DND-41 (cell line): ENCODE results near the gene ORAI2.

Experiments used
- ATAC-seq: fragments of 200-7000 bp; cut with Tn5 transposase; 3 replicates; pipeline ENCODE4 v1.9.1; 2021; ENCODE audit warnings: low read depth; ENCODE audit not compliant: insufficient read depth
- DNase-seq: peaks from one replicate; pipeline ENCODE4 v3.0.0-alpha.2; 2020
- H2AFZ ChIP-seq: 2 replicates; pipeline ENCODE4 v1.6.0; 2012; ENCODE audit warnings: low read depth, low read length
- H3K27ac ChIP-seq: 2 replicates; pipeline ENCODE4 v1.5.1; 2012; ENCODE audit warnings: low read length, inconsistent platforms
- H3K27me3 ChIP-seq: fragments of 200-600 bp; sonication (generic); 2 replicates; pipeline ENCODE4 v1.6.0; 2012; ENCODE audit warnings: low read length, mild to moderate bottlenecking, inconsistent platforms; ENCODE audit not compliant: insufficient read depth, poor library complexity
- H3K36me3 ChIP-seq: 2 replicates; pipeline ENCODE4 v1.5.1; 2012; ENCODE audit warnings: low read length, inconsistent platforms; ENCODE audit not compliant: insufficient read depth
- H3K4me1 ChIP-seq: 2 replicates; pipeline ENCODE4 v1.5.1; 2012; ENCODE audit warnings: mild to moderate bottlenecking, low read length; ENCODE audit not compliant: insufficient read depth
- H3K4me2 ChIP-seq: 2 replicates; pipeline ENCODE4 v1.6.0; 2012; ENCODE audit warnings: mild to moderate bottlenecking, moderate library complexity, low read length, inconsistent platforms; ENCODE audit not compliant: insufficient read depth
- H3K4me3 ChIP-seq, 2 experiments: fragments of 200-600 bp in 1 of 2; shearing (Covaris generic) in 1 of 2; 2 replicates each; pipeline ENCODE4 v1.5.1; 2012 to 2016; ENCODE audit warnings: inconsistent platforms in 2 of 2, low read length in 2 of 2, mild to moderate bottlenecking in 2 of 2, low read depth in 1 of 2, moderate library complexity in 1 of 2
- H3K79me2 ChIP-seq: 2 replicates; pipeline ENCODE4 v1.6.0; 2012; ENCODE audit warnings: low read length, inconsistent platforms; ENCODE audit not compliant: insufficient read depth
- H3K9ac ChIP-seq: 2 replicates; pipeline ENCODE4 v1.6.0; 2012; ENCODE audit warnings: low read depth, mild to moderate bottlenecking, inconsistent platforms, low read length, moderate library complexity
- H3K9me3 ChIP-seq: 2 replicates; pipeline ENCODE4 v1.5.1; 2012; ENCODE audit warnings: low read length, moderate library complexity, mild to moderate bottlenecking, inconsistent platforms; ENCODE audit not compliant: insufficient read depth, severe bottlenecking
- H4K20me1 ChIP-seq: 2 replicates; pipeline ENCODE4 v1.6.0; 2012; ENCODE audit warnings: low read length; ENCODE audit not compliant: insufficient read depth
- CTCF ChIP-seq: IDR thresholded peaks from 2 replicates; pipeline ENCODE4 v1.5.1; 2012; ENCODE audit warnings: borderline replicate concordance, low read length, moderate library complexity, mild to moderate bottlenecking; ENCODE audit not compliant: poor library complexity, severe bottlenecking; ENCODE audit errors: extremely low read depth
- EZH2 ChIP-seq: IDR thresholded peaks from 3 replicates; pipeline ENCODE4 v1.6.1; 2012; ENCODE audit warnings: borderline replicate concordance, low read depth, mild to moderate bottlenecking, moderate library complexity, low read length, inconsistent platforms; ENCODE audit not compliant: severe bottlenecking

Gene ORAI2

GRCh38 chr7:102431617-102432298, 1.6 kb upstream of the ORAI2 start:
- Histone ChIP-seq H3K4me1 (peaks cover 20% of the 10 kb centered on the region), H3K9ac (no peak overlapping the region), H3K36me3 (peaks cover 9% of the 10 kb centered on the region), H3K4me3 (no peak overlapping the region), H3K27ac (no peak overlapping the region), H3K4me2 (no peak overlapping the region), H3K27me3 (no peaks in the 10 kb centered on the region), H2AFZ (no peak overlapping the region), H4K20me1 (0 out of 2 replicates have a peak, but pooled peaks cover 3% of the 10 kb centered on the region), H3K79me2 (no peaks in the 10 kb centered on the region), H3K9me3 (no peaks in the 10 kb centered on the region)
- no peak for TF ChIP-seq CTCF
- TF ChIP-seq EZH2: no peak
- peak; percentile 21 for DNase-seq
- ATAC-seq: no peak

GRCh38 chr7:102432442-102433218, 745 bp upstream of the ORAI2 start:
- Histone ChIP-seq H3K36me3 (peaks cover 2% of the 10 kb centered on the region; the same call in 1 of the 2 replicates), H3K79me2 (no peaks in the 10 kb centered on the region), H3K4me3 (peak overlapping the region in 1 of 2 experiments; percentile 64; a peak in 2 of 4 replicates), H4K20me1 (0 out of 2 replicates have a peak, but pooled peaks cover 3% of the 10 kb centered on the region), H3K4me1 (peaks cover 20% of the 10 kb centered on the region), H3K9ac (peak overlapping the region; percentile 80), H3K4me2 (peak overlapping the region; percentile 76), H3K27ac (no peak overlapping the region), H3K9me3 (no peaks in the 10 kb centered on the region), H2AFZ (peak overlapping the region; percentile 38), H3K27me3 (no peaks in the 10 kb centered on the region)
- DNase-seq: no peak
- peak; percentile 14 for ATAC-seq
- TF ChIP-seq CTCF (no peak), EZH2 (no peak)

GRCh38 chr7:102434039-102434486, 688 bp downstream of the ORAI2 start:
- DNase-seq (peak; percentile 36), ATAC-seq (peak; percentile 40)
- peak overlapping the region; percentile 80 for H3K9ac ChIP-seq
- peak overlapping the region; percentile 41 to 64; a peak in 3 of 4 replicates for H3K4me3 ChIP-seq
- TF ChIP-seq CTCF: no peak
- TF ChIP-seq EZH2: no peak
- 0 out of 2 replicates have a peak, but pooled peaks cover 3% of the 10 kb centered on the region for H4K20me1 ChIP-seq
- peak overlapping the region; percentile 76 for H3K4me2 ChIP-seq
- H2AFZ ChIP-seq: peak overlapping the region; percentile 71
- H3K27ac ChIP-seq: no peak overlapping the region
- no peaks in the 10 kb centered on the region for H3K27me3 ChIP-seq
- peaks cover 20% of the 10 kb centered on the region for H3K4me1 ChIP-seq
- no peaks in the 10 kb centered on the region for H3K36me3 ChIP-seq
- H3K9me3 ChIP-seq: no peaks in the 10 kb centered on the region
- H3K79me2 ChIP-seq: no peaks in the 10 kb centered on the region
